Mesendoderm (in vitro differentiated cells): ENCODE measurements around the gene PPP1R13L. TPM values are rescaled to one million over a fixed set of nuclear protein-coding genes. Genes with fewer than 3 reads are reported as not detected.
"Not testable (repeated sequence)": the region's sequence is repeated elsewhere in the genome, so short reads cannot be mapped to it uniquely, and the experiment has no call there.

Source experiments
- DNase-seq: peaks from one replicate; pipeline ENCODE4 v3.0.0; 2013
- H2AK5ac ChIP-seq: 2 replicates; pipeline ENCODE4 v1.6.1; 2013; ENCODE audit warnings: low read length, inconsistent platforms
- H2BK120ac ChIP-seq: 2 replicates; pipeline ENCODE4 v1.6.1; 2013; ENCODE audit warnings: low read depth, mild to moderate bottlenecking, low read length, moderate library complexity, mixed read lengths
- H2BK15ac ChIP-seq: replicated peaks from 2 replicates; pipeline ENCODE4 v1.6.1; 2013; ENCODE audit warnings: low read depth, mild to moderate bottlenecking, moderate library complexity
- H2BK5ac ChIP-seq: 2 replicates; pipeline ENCODE4 v1.6.1; 2013; ENCODE audit warnings: low read length, inconsistent platforms
- H3K18ac ChIP-seq: 2 replicates; pipeline ENCODE4 v1.6.1; 2013; ENCODE audit warnings: mild to moderate bottlenecking, low read length, mixed read lengths
- H3K23ac ChIP-seq: one replicate; pipeline ENCODE4 v1.6.1; 2013; ENCODE audit warnings: low read length
- H3K27ac ChIP-seq: 2 replicates; pipeline ENCODE4 v1.5.1; 2013; ENCODE audit warnings: low read depth, mild to moderate bottlenecking, inconsistent platforms, low read length, moderate library complexity
- H3K27me3 ChIP-seq: 2 replicates; pipeline ENCODE4 v1.6.1; 2013; ENCODE audit warnings: low read length, control low read depth, mild to moderate bottlenecking, inconsistent platforms; ENCODE audit not compliant: insufficient read depth, poor library complexity
- H3K36me3 ChIP-seq: 2 replicates; pipeline ENCODE4 v1.6.1; 2013; ENCODE audit warnings: low read length, inconsistent platforms; ENCODE audit not compliant: control insufficient read depth, insufficient read depth
- H3K4ac ChIP-seq: one replicate; pipeline ENCODE4 v1.6.1; 2013; ENCODE audit warnings: low read depth, mild to moderate bottlenecking, low read length, moderate library complexity
- H3K4me1 ChIP-seq: 2 replicates; pipeline ENCODE4 v1.6.1; 2013; ENCODE audit warnings: low read depth, low read length, inconsistent platforms; ENCODE audit not compliant: control insufficient read depth
- H3K4me2 ChIP-seq: 2 replicates; pipeline ENCODE4 v1.6.1; 2013; ENCODE audit warnings: low read length
- H3K4me3 ChIP-seq: 2 replicates; pipeline ENCODE4 v1.5.1; 2013; ENCODE audit warnings: mild to moderate bottlenecking, low read length
- H3K56ac ChIP-seq: one replicate; pipeline ENCODE4 v1.6.1; 2013; ENCODE audit warnings: low read length
- H3K79me1 ChIP-seq: 2 replicates; pipeline ENCODE4 v1.6.1; 2013; ENCODE audit warnings: low read length, inconsistent platforms
- H3K79me2 ChIP-seq: 2 replicates; pipeline ENCODE4 v1.6.1; 2013; ENCODE audit warnings: mild to moderate bottlenecking, low read length; ENCODE audit not compliant: control insufficient read depth, insufficient read depth
- H3K9ac ChIP-seq: 2 replicates; pipeline ENCODE4 v1.6.1; 2013; ENCODE audit warnings: low read length, inconsistent platforms
- H4K5ac ChIP-seq: one replicate; pipeline ENCODE4 v1.6.1; 2013; ENCODE audit warnings: low read length
- H4K8ac ChIP-seq: one replicate; pipeline ENCODE4 v1.6.1; 2013; ENCODE audit warnings: low read depth, mild to moderate bottlenecking, control low read depth, low read length, moderate library complexity
- WGBS: extraction: QIAGEN DNeasy Blood & Tissue Kit; methylation state at CpG from one replicate; pipeline ENCODE4 v1.1.7; 2013; ENCODE audit warnings: low lambda C conversion rate, missing lambda C conversion rate; ENCODE audit not compliant: insufficient coverage; ENCODE audit errors: extremely low coverage; 5-methylcytosine and 5-hydroxymethylcytosine counted together
- small RNA-seq: library from polyadenylated mRNA; stranded (forward); fragments of <200 nt; extraction: miRNeasy Mini kit (QIAGEN cat#:217004); gene quantifications from one replicate; pipeline ENCODE3, GENCODE V24; 2013; ENCODE audit not compliant: insufficient read depth

The PPP1R13L gene

DNA sequence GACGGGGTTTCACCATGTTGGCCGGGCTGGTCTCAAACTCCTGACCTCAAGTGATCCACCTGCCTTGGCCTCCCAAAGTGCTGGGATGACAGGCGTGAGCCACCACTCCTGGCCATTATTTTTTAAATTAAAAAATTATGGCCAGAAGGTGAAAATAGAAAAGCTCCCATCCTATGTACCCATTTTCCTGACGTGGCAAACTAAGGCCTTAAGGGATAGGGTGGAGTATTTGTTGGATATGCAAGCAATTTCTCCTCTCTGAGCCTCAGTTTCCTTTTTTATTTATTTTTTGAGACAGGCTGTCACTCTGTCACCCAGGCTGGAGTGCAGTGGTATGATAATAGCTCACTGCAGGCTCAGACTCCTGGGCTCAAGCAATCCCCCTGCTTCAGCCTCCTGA is 70.0 kb downstream of the PPP1R13L start:
- H3K36me3 ChIP-seq, H2BK120ac ChIP-seq, H4K5ac ChIP-seq, H3K27ac ChIP-seq, H3K4me2 ChIP-seq, H3K23ac ChIP-seq, H2AK5ac ChIP-seq, H3K27me3 ChIP-seq, H3K56ac ChIP-seq, H3K4me3 ChIP-seq, H3K79me1 ChIP-seq, H3K18ac ChIP-seq, H2BK5ac ChIP-seq, H2BK15ac ChIP-seq, H3K9ac ChIP-seq, H4K8ac ChIP-seq, H3K4me1 ChIP-seq, DNase-seq, H3K79me2 ChIP-seq, H3K4ac ChIP-seq: not testable (repeated sequence)
- no CpG with 5 or more reads among the region's 4 CpGs for whole genome bisulfite sequencing

DNA sequence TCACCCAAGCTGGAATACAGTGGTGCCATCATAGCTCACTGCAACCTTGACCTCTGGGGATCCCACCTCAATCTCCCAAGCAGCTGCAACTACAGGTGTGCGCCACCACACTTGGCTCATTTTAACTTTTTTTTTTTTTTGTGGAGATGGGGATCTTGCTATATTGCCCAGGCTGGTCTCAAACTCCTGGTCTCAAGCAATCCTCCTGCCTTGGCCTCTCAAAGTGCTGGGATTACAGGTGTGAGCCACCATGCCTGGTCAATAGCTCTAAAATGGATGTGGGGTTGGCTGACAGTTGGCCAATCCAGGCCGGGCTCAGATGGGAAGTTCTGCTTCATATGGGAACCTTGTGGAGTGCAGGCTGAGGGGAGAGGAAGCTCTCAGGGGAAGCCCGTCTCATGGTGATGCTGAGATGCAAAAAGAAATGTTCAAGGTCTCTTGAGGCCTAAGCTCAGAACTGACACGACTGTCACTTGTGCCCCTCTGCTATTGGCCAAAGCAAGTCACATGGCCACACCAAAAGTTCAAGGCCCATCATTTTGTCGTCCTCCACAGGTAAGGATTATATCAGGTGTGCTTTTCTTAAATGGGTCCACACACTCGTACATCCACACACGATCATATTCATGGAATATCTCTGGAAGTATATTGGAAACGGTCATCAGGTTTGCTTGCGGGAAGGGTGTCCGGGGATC is 71.1 kb downstream of the PPP1R13L start:
- H3K79me2 ChIP-seq = no peaks in the 10 kb centered on the region
- no peak overlapping the region for H4K5ac ChIP-seq
- H2BK5ac ChIP-seq = no peak overlapping the region
- no peak overlapping the region for H3K56ac ChIP-seq
- H2BK15ac ChIP-seq = no peak overlapping the region
- no peak overlapping the region for H3K4me2 ChIP-seq
- WGBS = no CpG with 5 or more reads among the region's 10 CpGs
- H3K27me3 ChIP-seq = no peaks in the 10 kb centered on the region
- H3K4me1 ChIP-seq = no peaks in the 10 kb centered on the region
- DNase-seq = no peak
- H3K23ac ChIP-seq = no peak overlapping the region
- no peaks in the 10 kb centered on the region for H3K79me1 ChIP-seq
- H3K4ac ChIP-seq = no peak overlapping the region
- no peak overlapping the region for H3K9ac ChIP-seq
- no peaks in the 10 kb centered on the region for H3K36me3 ChIP-seq
- H3K4me3 ChIP-seq = no peak overlapping the region
- H4K8ac ChIP-seq = no peak overlapping the region
- H3K18ac ChIP-seq = no peak overlapping the region
- no peak overlapping the region for H2AK5ac ChIP-seq
- no peak overlapping the region for H3K27ac ChIP-seq
- H2BK120ac ChIP-seq = no peak overlapping the region

DNA sequence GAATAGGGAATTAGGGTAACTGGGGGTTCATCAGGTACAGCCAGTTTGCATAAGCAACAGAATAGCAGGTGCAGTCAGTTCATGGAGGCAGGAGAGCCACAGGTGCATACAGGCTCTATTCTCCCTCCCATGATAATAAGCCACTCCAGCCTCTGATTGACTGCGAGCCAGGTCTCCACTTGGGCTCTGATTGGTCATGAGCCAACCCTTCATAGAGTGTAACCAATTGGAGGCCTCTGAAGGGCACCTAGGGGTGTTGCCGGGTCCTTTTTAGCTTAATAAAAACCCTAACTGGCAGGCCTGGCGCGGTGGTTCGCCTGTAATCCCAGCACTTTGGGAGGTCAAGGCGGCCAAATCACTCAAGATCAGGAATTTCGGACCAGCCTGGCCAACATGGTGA is 73.5 kb downstream of the PPP1R13L start:
- H3K23ac ChIP-seq = no peak overlapping the region
- H3K56ac ChIP-seq = no peak overlapping the region
- no peaks in the 10 kb centered on the region for H3K79me1 ChIP-seq
- no peaks in the 10 kb centered on the region for H3K36me3 ChIP-seq
- H3K4ac ChIP-seq = no peak overlapping the region
- H2BK15ac ChIP-seq = no peak overlapping the region
- H3K4me2 ChIP-seq = no peak overlapping the region
- no peak overlapping the region for H2AK5ac ChIP-seq
- no peak overlapping the region for H3K4me3 ChIP-seq
- H3K27me3 ChIP-seq = no peaks in the 10 kb centered on the region
- no peaks in the 10 kb centered on the region for H3K4me1 ChIP-seq
- H4K5ac ChIP-seq = no peak overlapping the region
- DNase-seq = no peak
- no peak overlapping the region for H3K27ac ChIP-seq
- no peak overlapping the region for H2BK5ac ChIP-seq
- no peak overlapping the region for H2BK120ac ChIP-seq
- no peak overlapping the region for H3K18ac ChIP-seq
- H3K9ac ChIP-seq = no peak overlapping the region
- no peaks in the 10 kb centered on the region for H3K79me2 ChIP-seq
- H4K8ac ChIP-seq = no peak overlapping the region
- WGBS = no CpG with 5 or more reads among the region's 7 CpGs

Small RNA genes lying within 50 kb of the gene (small RNA-seq; reads per million reads assigned to genes)
- not detected for gene MIR6088
